BJ (cell line): ENCODE data around the gene NCS1. TPM values are rescaled to one million over a fixed set of nuclear protein-coding genes. Genes with fewer than 3 reads are reported as not detected.

Source experiments
- CTCF ChIA-PET: fragments of 350-600 bp; formaldehyde crosslinking; extraction: SDS; loops from one replicate; lab custom pipeline; 2021; ENCODE audit warnings: antibody characterized with exemption, inconsistent platforms; lab: Yijun Ruan, JAX
- POLR2A ChIA-PET: fragments of 300-600 bp; sonication (Branson Sonifier 250); formaldehyde crosslinking; extraction: SDS; loops from one replicate; lab custom pipeline; 2021; ENCODE audit warnings: antibody characterized with exemption; lab: Charles Lee
- DNase-seq: peaks from one replicate; pipeline ENCODE4 v3.0.0-alpha.2; 2011; ENCODE audit warnings: low read depth
- H3K27me3 ChIP-seq: 2 replicates; pipeline ENCODE4 v1.6.0; 2011; ENCODE audit warnings: low read length; ENCODE audit not compliant: control insufficient read depth, insufficient read depth
- H3K36me3 ChIP-seq: 2 replicates; pipeline ENCODE4 v1.5.1; 2011; ENCODE audit warnings: low read length; ENCODE audit not compliant: control insufficient read depth, insufficient read depth
- H3K4me3 ChIP-seq: 2 replicates; pipeline ENCODE4 v1.5.1; 2011; ENCODE audit warnings: low read depth, mild to moderate bottlenecking, control low read depth, low read length
- CTCF ChIP-seq: IDR thresholded peaks from 2 replicates; pipeline ENCODE4 v1.5.1; 2011; ENCODE audit warnings: low read depth, mild to moderate bottlenecking, control low read depth, inconsistent platforms, low read length, moderate library complexity; ENCODE audit not compliant: insufficient read depth
- polyA plus RNA-seq: library from polyadenylated mRNA; depleted of rRNA; stranded (reverse); fragments of >200 nt; gene quantifications from 2 replicates; pipeline ENCODE4 v1.2.3, GENCODE V29; 2011

The NCS1 gene
- polyA plus RNA-seq, 1 experiment = 67.7 TPM

- Histone ChIP-seq H3K36me3 (peaks cover 13% of the 10 kb centered on the region), H3K4me3 (no peak overlapping the region), H3K27me3 (no peaks in the 10 kb centered on the region)
- DNase-seq = no peak
- POLR2A ChIA-PET = no interaction called here
- CTCF ChIA-PET = interaction anchor here (0.6 to 4.7 kb wide), 17 partner anchors 9 to 446 kb away, joined by 3 to 51 read pairs (median 3); no protein-coding TSS in a partner anchor
- TF ChIP-seq CTCF = no peak
Measured at GRCh38 chr9:130236436-130236985, 64.3 kb downstream of the NCS1 start.

- no peak for TF ChIP-seq CTCF
- H3K4me3 ChIP-seq = no peak overlapping the region
- no peak for DNase-seq
- ChIA-PET POLR2A (no interaction called here), CTCF (interaction anchor here (0.6 to 4.7 kb wide), 7 partner anchors 52 to 445 kb away, joined by 3 to 51 read pairs (median 3); no protein-coding TSS in a partner anchor)
- no peaks in the 10 kb centered on the region for H3K27me3 ChIP-seq
- peaks cover 11% of the 10 kb centered on the region for H3K36me3 ChIP-seq
Measured at GRCh38 chr9:130237076-130237475, 64.9 kb downstream of the NCS1 start.

GRCh38 chr9:130237763-130238524 is 65.7 kb downstream of the NCS1 start:
- ChIA-PET POLR2A (no interaction called here), CTCF (interaction anchor here (0.9 to 4.7 kb wide), 2 partner anchors 127 to 131 kb away, joined by 3 to 51 read pairs; no protein-coding TSS in a partner anchor)
- H3K4me3 ChIP-seq = no peak overlapping the region
- no peaks in the 10 kb centered on the region for H3K27me3 ChIP-seq
- no peak for TF ChIP-seq CTCF
- no peak for DNase-seq
- H3K36me3 ChIP-seq = peaks cover 10% of the 10 kb centered on the region

GRCh38 chr9:130239363-130239695 is 67.1 kb downstream of the NCS1 start:
- Histone ChIP-seq H3K36me3 (peaks cover 7% of the 10 kb centered on the region), H3K4me3 (no peak overlapping the region), H3K27me3 (no peaks in the 10 kb centered on the region)
- no peak for TF ChIP-seq CTCF
- ChIA-PET POLR2A (no interaction called here), CTCF (interaction anchor here (0.5 to 4.7 kb wide), 4 partner anchors 9 to 132 kb away, joined by 3 to 51 read pairs (median 12); no protein-coding TSS in a partner anchor)
- DNase-seq = no peak

GRCh38 chr9:130239741-130240241 is 67.6 kb downstream of the NCS1 start:
- TF ChIP-seq CTCF = no peak
- POLR2A ChIA-PET = no interaction called here
- CTCF ChIA-PET = interaction anchor here (0.7 to 3.0 kb wide), 4 partner anchors 9 to 132 kb away, joined by 3 to 22 read pairs (median 8); no protein-coding TSS in a partner anchor
- DNase-seq = no peak
- Histone ChIP-seq H3K27me3 (no peaks in the 10 kb centered on the region), H3K36me3 (peaks cover 7% of the 10 kb centered on the region), H3K4me3 (no peak overlapping the region)
